ENCODE data around the gene GLIS1. TPM values are rescaled to one million over a fixed set of nuclear protein-coding genes. Genes with fewer than 3 reads are reported as not detected.

Gene GLIS1
- total and polyA plus RNA-seq, 2 donors (not counting 3 experiments of a cell fraction or from before 2014, with no cell fraction given): not detected

- H3K4me3 ChIP-seq (replicated peaks in 1 of 3; ENCODE audit: insufficient read depth in 1 of 3, low read depth in 1 of 3, low read length in 3 of 3): no peak overlapping the region
- no peaks in the 10 kb centered on the region for H3K36me3 ChIP-seq (ENCODE audit: control insufficient read depth in 2 of 2, extremely low read depth in 1 of 2, insufficient read depth in 2 of 2, low read length in 2 of 2)
- POLR2A ChIA-PET: no interaction called here
- H3K27me3 ChIP-seq (ENCODE audit: control insufficient read depth in 2 of 2, insufficient read depth in 2 of 2, low read length in 2 of 2): peaks cover 0 to 1% of the 10 kb centered on the region in 2 experiments
- H3K4me2 ChIP-seq (ENCODE audit: insufficient read depth, low read length): no peak overlapping the region
- H3K79me2 ChIP-seq (ENCODE audit: control insufficient read depth, insufficient read depth, low read length): no peaks in the 10 kb centered on the region
- no peak overlapping the region for H2AFZ ChIP-seq (ENCODE audit: low read depth, low read length)
- TF ChIP-seq EZH2 (IDR thresholded peaks at IDR 0.05; ENCODE audit: borderline replicate concordance, low read depth, low read length, severe bottlenecking) (no peak), POLR2AphosphoS5 (IDR thresholded peaks at IDR 0.05; ENCODE audit: insufficient read depth, low read depth, low read length) (no peak), MAX (IDR thresholded peaks at IDR 0.05; ENCODE audit: insufficient read depth, insufficient read length) (no peak), GATA2 (IDR thresholded peaks at IDR 0.05; ENCODE audit: insufficient read depth, insufficient read length, low read depth, low read length) (no peak), CTCF (IDR thresholded peaks at IDR 0.05; ENCODE audit: extremely low read depth in 1 of 2, insufficient read depth in 1 of 2, low read depth in 1 of 2, low read length in 2 of 2) (no peak), FOS (IDR thresholded peaks at IDR 0.05; ENCODE audit: borderline replicate concordance, insufficient read depth, low read length) (no peak), JUN (IDR thresholded peaks at IDR 0.05; ENCODE audit: borderline replicate concordance, insufficient read depth, insufficient read length, low read depth) (no peak), MYC (IDR thresholded peaks at IDR 0.05; ENCODE audit: low read depth, low read length) (no peak), POLR2A (IDR thresholded peaks at IDR 0.05; ENCODE audit: low read depth, low read length) (no peak)
- no peaks in the 10 kb centered on the region for H4K20me1 ChIP-seq (replicated peaks; ENCODE audit: control insufficient read depth, extremely low read depth, insufficient read depth, low read length)
- H3K9ac ChIP-seq (replicated peaks; ENCODE audit: extremely low read depth, insufficient read depth, low read length): no peak overlapping the region
- H3K4me1 ChIP-seq (ENCODE audit: control insufficient read depth, extremely low read depth, insufficient read depth, low read length): no peaks in the 10 kb centered on the region
- no TSS peak for BruUV-seq (replicated peaks)
- no peaks in the 10 kb centered on the region for H3K9me3 ChIP-seq (replicated peaks; ENCODE audit: control insufficient read depth, insufficient read depth, low read length)
- H3K27ac ChIP-seq (ENCODE audit: insufficient read depth, low read depth, low read length): no peak overlapping the region
- dilution Hi-C loops (cut with MboI; ENCODE audit: extremely low pct_ligation_motif_present, low sequenced_read_pairs): no loop called here
- FAIRE-seq: no peak
- intact Hi-C loops (cut with micrococcal nuclease): no loop called here
- H3K9me1 ChIP-seq (replicated peaks; ENCODE audit: control insufficient read depth, extremely low read depth, insufficient read depth, low read length): no peaks in the 10 kb centered on the region
- CTCF ChIA-PET: no interaction called here
- DNase-seq (ENCODE audit: low read depth, low spot score): no peak
Measured at GRCh38 chr1:53601867-53602775, 136.8 kb downstream of the GLIS1 start.
